GM19025 (cell line): Measurements from ENCODE around the gene LRPAP1.

Source experiments
- ATAC-seq: cut with Tn5 transposase; IDR thresholded peaks from one replicate; pipeline ENCODE4 v1.9.1; 2021; ENCODE audit warnings: mild to moderate bottlenecking, low read depth, moderate library complexity; ENCODE audit not compliant: unreplicated experiment

The LRPAP1 gene

DNA sequence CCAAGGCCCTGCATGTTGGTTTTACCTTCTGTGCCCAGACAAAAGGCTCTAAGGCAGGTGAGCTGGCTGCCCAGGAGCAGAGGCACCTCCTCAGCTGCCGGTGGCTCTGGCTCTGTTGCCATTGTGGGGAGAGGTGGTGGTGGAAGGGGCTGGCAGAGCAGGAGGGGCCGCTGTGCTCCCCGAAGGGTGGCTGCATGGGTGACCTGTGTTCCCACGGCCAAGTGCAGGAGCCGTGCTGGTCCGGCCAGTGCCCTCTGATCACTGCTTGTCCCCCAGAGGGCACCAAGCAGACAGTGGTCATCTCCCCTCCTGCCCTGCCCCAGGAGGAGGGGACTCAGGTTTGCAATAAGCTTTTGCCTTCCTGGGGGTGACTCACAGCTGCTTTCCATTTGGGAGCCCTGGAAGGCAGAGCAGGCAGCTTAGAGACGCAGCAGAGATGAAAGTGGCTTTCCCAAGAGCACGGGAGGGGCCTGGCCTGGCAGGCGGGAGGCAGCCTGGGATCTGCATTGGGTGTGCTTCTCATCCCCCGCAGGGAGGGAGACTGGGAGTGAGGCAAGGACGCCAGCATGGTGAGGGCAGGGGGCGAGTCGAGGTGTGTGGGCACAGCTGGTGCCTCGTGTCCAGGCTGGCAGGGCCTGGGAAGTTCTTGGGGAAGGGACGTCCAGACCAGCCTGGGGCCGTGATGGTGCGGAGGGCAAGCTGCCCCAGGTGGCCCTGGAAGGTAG lies 40.4 kb downstream of the LRPAP1 start:
- ATAC-seq, result no peak

DNA sequence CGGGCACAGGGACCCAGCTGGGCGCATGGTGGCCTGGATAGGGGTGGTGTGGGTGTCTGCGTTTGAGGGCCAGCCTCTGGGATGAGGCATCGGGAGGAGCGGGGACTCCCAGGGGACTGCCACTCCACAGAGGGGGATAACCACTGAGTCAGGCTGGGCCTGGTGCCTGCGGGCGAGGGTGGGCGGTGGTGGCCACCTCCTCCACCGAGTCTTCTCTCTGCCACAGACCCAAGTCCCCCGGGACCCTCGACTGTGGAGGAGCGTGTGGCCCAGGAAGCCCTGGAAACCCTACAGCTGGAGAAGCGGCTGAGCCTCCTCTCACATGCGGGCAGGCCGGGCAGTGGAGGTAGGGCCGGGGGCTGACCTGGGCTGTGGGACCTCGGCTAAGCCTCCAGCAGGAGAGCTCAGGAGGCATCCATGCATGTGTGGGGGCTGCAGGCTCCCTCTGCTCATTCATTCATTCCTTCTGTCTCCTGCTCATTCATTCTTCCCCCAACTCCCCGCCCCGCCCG lies 42.7 kb downstream of the LRPAP1 start:
- ATAC-seq, result no peak

DNA sequence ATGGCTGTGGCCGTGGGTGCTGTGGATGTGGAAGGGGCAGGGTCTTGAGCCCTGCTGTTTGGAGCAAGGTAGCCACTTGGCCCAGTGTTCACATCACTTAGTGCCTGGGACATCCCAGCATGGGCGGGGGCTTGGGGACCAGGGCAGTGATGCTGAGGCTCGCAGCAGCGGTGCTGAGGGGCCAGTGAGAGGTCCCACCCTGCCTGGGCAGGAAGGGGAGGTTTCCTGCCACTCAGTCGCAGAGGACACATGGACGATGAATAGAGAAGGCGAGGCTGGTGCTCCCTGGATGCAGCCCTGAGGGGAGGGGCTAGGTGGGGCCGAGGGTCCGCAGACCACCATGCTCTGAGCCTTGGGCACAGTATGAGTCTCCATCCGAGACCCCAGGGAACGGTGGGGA lies 43.4 kb downstream of the LRPAP1 start:
- no peak for ATAC-seq

DNA sequence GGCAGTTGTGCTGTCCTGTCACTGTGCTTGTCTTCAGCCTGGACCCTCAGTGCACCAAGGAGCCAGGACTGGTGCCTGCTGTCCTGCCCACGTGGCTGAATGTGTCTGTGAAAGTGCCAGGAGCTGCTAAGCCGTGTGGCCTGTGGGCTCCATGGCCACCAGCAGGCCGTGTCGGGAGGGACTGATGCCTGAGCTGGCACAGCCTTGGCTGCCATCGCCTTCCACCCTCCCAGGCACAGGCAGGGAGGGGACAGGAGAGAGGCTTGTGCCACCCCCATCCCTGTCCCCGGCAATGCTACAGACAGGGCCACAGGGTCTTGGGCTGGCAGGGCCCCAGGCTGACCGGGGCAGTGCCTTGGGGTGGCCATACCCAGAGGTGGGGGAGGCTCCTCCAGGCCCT lies 44.4 kb downstream of the LRPAP1 start:
- ATAC-seq, result no peak

DNA sequence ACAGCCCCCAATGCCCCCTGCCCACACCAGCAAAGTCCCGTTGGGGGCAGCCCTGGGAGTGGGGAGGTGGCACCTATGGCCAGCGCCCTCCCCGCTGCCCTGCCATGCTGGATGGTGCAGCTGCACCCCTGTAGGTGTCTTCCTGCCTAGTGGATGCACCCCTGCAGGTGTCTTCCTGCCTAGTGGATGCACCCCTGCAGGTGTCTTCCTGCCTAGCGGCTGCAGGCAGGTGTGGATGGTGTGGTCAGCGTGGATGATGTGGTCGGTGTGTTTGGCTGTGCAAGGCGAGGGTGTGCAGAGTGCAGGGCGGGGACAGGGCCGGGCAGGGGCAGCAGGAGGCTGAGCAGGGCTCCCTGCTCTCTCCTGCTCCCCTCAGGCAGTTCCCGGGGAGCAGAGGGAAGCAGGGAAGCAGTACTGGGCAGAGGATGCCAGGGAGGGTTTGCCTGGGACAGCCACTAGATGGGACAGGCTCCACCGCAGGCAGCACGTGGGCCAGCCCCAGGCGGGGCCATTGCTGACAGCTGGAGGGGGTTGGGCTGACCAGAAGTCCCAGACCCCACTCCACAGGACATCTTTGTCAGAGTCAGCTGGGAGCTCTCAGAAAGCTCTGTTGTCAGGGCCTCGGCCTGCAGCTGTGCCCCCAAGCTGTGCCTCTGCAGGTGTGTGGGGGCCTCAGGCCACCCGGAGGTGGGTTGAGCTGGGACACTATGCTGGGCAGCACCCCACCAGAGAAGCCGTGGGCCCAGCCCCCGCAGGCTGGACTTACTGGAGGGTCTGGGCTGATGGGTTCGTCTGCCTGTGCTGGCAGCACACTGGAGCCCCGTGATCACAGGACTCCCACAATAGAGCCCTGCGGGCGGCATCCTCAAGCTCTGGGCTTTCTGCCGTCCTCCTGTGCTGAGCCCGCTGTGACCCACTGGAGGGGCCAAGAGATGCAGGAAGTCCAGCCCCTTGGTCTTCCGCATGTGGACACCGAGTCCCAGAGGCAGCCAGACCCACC lies 45.4 kb downstream of the LRPAP1 start:
- no peak for ATAC-seq

DNA sequence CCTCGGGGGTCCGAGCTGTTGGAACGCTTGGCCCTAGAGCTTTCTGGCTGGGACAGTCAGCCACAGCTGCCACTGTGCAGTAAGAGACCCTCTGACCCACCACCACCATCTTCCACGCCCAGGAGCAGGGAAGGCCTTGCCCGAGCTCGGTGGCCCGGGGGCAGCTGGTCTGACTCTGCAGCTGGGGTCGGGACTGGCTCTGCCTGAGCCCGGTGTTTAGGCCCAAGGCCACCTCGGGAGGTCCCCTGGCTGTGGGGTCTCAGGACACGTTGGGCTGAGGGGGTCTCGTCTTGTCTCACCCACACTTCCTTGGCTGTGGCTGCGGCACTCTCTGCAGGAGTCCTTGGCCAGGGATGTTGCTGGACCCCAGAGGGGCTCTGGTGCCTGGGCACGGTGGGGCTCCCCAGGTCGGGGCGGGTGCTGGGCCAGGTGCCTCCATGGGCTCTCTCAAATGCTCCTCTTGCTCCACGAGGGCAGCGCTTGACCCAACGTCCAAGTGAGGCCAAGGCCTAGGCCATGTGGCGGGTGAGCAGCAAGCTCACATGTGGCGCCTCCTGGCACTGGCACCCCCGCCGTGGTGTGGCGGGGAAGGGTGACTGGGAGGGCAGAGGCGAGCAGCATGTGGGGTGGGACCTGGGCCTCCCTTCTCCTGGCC lies 46.2 kb downstream of the LRPAP1 start:
- ATAC-seq, result no peak

DNA sequence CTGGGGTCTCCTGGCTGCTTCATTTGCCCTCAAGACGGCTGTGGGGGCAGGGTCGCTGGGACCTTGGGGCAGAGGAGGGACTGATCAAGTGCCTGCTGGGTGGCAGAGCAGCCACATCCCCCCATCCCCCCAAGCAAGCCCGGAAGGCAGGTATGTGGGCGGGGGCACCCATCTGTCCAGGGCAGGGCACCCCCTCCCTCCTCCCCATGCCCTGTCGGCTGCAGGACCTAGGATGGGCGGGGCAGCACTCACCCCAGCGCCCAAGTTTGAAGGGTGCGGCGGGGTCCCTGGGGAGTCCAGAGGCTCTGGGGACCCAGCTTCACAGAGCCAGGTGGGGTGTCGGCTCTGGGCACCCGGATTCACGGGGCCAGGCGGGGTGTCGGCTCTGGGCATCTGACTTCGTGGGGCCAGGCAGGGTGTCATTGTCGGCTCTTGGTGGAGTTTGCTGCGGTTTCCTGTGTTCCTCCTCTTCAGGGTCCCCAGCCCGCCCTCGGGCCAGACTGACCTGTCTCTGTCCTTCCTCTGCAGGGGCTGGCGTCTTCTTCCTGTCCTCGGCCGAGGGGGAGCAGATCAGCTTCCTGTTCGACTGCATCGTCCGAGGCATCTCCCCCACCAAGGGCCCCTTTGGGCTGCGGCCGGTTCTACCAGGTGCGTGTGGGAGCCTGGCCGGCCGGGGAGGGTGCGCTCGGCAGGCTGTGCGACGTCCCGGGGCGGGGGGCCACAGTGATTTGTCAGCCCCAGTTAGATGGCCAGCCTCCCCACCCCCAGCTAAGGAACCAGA lies 47.0 kb downstream of the LRPAP1 start:
- ATAC-seq, result no peak

DNA sequence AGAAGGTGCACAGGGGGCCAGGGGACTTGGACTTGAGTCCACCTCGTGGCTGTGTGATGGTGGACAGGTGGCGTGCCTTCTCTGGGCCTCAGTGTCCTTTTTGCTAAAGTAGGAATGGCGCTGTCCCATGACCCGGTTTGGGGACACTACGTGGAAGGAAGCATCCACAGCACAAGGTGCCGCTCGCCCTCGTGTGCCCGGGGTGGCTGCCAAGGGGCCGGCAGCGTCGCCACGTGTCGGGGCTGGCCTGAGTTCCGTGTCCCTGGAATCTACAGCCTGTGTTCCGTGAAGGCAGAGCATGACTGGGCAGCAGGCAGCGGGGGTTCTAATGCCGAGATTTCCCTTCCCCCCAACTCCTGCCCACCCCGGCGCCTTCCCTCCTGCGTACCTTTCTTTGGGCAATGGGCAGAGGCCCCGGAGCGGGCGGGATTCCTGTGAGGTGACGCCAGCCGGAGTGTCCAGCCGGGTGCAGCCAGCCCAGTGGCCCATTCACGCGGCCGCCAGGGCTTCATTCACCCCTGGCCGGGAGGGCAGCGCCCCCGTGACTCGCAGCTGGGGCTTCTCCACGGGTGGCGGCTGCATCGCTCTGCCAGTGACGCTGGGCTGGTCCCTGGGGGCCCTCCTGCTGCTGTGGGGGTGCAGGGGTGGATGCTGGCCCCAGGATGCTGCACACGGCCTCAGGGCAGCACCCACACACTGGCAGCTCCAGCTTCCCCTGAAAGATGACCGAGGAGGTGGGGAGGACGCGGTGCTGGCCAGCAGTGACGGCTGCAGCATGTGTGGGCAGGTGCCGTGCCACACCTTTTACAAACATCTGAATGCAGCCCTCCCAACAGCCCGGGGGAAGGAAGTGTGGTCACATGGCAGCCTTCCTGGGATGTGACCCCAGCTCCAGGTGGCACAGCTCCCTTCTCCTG lies 47.9 kb downstream of the LRPAP1 start:
- ATAC-seq, result no peak

DNA sequence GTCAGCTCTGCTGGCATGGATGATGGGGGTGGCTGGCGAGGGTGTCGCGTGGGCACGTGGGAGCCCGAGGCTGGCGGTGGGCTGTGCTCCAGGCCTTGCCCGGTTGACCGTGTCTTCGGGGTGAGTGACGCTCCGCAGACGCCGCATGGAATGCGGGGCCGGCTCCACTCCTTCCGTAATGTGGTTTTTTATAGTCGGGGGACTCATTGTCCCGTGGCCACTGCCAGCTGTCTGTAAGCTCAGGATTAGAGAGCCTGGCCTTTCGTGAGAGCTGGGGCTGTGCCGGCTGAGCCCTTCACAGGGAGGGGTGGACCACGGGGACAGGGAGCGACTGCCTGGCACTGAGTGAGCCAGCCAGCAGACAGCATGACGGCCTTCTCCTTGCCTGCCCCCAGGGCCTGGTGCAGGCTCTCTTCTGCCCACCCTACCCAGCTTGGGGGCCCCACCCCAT lies 48.7 kb downstream of the LRPAP1 start:
- ATAC-seq, result no peak

DNA sequence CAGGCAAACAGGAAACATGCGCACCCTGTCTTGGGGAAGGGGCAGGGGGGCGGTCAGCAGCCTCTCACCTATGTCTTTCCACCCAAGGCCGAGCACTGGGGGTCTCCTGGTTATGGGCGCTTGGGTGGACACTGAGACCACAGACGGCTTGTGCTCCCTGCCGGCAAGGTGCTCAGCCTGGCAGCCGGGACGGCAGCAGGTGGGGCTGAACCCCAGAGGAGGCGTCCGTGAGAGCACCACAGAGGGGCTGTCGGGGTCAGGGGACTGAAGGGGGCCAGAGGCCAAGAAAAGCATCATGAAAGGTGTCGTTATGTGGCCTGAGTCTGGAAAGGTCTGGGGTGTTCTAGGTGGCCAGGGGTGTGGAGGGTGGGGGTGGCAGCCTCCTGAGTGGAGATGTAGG lies 49.5 kb downstream of the LRPAP1 start:
- ATAC-seq, result no peak

DNA sequence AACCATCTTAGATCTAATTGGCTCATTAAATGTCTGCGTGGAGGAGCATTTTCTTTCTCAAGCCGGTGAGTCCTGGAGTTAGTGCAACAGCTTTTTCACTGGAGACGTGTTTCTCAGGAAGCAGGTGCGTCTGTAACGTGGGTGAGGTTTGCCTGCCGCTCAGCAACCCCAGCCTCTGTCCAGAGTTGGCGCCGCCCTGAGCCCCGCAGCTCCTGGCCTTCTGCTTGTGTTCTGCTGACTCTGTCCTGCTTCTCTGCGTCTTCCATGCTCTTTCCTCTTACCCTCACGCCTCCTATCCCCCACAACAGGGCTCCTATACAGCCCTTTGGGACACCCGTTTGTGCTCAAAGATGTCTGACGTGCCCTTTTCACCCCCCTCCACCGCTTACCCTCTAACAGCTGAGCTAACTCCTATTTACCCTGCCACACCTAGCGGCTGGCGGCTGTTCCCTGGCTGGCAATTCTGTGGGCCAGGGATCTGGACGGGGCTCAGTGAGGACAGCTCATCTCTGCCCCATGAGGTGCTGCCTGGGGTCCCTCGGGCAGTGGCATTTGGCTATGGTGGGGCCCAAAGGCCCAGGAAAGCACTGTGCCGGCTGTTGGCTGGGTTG lies 50.3 kb downstream of the LRPAP1 start:
- no peak for ATAC-seq

DNA sequence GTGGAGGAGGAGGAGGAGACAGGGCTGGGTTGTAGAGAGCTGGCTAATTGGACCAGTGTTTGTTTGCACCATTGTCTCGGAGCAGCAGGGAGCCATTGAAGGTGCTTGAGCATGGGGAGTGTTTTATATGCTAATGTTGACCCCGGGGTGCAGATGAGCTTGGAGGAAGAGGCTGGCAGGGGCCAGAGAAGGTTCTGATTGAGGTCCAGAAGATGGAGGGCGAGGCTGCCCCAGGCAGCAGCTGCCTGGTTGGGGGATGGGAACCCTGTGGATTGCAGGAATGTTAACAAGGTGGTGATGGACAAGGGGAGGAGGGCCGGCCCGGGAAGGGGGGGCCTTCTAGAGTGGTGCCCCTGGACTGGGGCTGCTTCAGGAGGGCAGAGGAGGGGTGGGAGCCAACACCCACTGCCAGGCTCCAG lies 51.1 kb downstream of the LRPAP1 start:
- ATAC-seq, result no peak

DNA sequence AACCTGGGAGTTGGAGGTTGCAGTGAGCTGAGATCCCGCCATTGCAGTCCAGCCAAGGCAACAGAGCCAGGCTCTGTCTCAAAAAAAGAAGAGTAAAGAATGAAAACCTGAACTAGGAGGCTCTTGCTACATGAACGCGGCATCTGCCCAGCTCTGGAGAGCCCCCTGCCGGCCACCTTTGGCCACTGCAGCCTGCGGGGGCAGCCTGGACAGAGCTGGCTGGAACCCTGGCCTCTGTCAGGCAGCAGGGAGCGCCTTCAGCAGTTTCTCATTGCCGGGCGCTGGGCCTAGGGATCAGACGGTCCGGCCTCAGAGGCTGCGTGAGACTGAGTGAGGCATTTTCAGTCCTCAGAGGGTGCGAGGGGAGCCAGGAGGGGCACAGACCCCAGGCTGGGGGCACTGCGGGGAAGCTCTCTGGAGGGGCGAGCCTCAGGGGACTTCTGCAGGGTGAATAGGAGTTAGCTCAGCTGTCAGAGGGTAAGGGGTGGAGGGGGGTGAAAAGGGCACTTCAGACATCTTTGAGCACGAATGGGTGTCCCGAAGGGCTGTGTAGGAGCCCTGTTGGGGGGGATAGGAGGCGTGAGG lies 51.6 kb downstream of the LRPAP1 start:
- no peak for ATAC-seq

DNA sequence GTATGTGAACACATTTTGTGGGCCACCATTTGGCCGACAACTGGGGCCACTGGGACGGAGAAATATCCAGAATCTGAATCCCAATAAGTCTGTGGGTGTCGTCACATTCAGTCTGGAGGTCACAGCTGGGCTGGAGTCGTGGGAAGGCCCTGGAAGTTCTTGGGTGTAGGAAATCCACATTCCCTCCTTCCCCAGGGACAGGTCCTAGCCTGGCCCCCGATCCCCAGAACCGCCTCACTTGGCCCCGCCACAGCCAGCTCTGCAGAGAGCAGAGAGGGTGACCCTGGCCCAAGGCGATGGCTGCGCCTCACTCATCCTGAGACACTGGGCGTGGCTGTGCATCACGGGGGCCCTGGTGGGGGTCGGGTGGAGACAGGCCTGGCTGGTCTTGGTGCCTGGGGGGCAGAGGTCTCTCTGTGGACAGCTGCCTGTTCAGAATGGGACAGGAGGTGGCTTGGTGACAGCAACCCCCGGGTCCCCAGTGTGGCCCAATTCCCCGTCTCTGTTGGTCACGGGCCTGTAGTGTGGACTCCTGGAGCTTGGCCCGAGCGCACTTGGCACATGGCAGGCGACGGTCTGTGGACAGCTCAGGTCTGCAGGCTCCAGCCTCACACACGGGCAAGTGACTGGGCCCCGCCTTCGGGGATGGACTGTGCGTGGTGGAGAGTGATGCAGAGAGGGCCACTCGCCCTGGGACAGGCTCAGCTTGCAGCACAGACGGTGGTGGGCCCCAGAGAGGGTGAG lies 52.7 kb downstream of the LRPAP1 start:
- ATAC-seq, result no peak

DNA sequence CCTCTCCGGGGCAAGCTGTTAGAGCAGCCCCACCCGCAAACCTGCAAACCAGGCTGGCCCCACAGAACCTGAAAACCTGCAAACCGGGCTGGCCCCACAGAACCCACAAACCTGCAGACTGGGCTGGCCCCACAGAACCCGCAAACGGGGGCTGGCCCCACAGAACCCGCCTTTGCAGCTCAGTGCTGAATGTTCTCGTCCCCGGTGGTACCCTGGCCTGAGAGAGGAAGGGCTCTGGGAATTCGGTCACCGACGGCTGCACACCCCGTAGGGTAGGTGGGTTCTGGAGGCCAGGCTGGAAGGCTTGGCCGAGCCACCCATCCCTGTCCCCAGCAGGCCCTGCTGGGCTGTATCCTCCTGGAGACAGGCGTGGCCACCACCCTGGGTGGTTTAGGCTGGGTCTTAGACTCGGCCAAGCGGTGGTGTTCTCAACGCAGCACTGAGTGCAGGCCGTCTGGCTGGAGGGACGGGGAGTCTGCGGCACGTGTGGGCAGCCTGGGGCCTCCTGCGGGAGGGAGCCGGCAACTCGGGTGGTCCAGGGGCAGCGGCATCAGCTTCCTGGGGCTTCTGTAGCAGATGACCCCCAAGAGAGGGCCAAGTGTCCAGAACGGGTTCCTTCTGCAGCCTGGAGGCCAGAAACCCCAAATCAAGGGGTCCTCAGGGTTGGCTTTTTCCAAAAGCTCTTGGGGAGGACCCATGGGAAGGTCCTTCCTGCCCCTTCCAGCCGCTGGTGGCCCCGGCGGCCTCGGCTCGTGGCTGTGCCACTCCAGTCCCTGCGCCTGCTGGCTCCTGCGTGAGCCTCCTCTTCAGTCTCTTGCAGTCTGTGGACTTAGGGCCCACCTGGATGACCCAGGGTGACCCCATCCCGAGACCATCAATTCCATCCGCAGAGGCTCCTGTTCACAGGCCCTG lies 53.5 kb downstream of the LRPAP1 start:
- no peak for ATAC-seq

DNA sequence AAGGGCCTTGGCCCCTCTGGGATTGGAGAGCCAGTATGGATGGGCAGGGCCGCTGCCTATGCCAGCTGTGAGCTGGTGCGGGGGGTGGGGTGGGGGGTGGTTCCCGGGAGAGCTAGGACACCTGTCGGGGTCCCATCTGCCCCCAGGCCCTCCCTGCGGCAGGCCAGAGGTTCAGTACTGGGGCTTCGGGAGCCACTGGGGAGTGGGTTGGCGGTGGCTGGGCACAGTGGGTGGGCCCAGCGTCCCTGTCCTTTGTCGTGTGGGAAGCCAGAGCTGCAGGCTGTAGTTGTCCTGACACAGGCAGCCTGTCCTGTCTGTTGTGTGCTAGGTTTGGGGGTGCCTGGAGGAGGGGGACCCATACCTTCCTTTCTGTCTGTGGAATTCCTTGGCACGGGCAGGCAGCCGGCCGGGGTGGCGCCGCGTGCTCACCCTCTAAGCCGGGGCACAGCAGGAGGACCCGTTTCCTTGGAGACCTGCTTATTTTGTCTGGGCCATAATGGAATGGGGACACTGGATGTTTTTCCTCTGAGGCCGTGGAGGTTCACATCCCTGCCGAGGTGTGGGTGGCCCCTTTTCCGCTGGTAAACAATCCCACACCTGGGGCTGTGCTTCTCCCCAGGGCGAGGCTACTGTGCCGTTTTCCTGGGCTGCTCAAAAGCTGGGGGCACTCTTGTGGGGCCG lies 54.3 kb downstream of the LRPAP1 start:
- no peak for ATAC-seq
